ENCODE data around the gene ARRB1.

DNA sequence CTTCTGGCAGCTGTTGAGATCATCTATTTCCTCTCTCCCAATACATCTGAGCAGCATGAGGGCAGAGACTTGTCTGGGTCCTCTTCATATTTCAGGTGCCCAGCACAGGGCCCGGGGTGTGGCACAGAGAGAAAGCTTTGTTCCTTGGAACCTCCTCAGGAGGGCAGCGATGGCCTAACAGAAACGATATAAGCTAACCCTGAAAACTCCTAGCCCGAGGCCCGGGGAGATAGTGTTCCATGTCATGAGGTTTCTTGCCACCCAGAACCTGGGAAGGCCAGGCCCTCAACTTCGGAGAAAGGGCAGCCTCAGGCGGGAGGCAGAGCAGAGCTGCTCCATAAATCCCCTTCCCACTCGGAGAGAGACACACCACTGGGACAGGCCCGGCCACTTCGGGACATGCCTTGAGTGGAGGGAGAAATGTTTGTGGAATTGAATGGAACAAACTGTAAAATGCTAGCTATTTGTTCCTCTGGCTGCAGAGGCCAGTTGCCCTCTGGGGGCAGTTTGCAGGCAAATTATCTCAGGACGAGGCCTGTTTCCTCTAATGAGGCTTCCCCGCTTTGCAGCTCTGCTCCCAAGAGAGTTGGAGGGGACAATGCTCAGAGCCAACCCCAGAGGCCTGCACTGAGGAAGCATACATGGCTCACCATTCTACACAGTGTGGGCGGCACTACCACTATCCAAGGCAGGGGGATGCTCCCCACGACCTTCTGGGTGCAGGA lies 11.6 kb downstream of the ARRB1 start:
- no peak for TF ChIP-seq EZH2 (IDR thresholded peaks at IDR 0.05; ENCODE audit: borderline replicate concordance, low read length)
- TF ChIP-seq, protein P1, sequence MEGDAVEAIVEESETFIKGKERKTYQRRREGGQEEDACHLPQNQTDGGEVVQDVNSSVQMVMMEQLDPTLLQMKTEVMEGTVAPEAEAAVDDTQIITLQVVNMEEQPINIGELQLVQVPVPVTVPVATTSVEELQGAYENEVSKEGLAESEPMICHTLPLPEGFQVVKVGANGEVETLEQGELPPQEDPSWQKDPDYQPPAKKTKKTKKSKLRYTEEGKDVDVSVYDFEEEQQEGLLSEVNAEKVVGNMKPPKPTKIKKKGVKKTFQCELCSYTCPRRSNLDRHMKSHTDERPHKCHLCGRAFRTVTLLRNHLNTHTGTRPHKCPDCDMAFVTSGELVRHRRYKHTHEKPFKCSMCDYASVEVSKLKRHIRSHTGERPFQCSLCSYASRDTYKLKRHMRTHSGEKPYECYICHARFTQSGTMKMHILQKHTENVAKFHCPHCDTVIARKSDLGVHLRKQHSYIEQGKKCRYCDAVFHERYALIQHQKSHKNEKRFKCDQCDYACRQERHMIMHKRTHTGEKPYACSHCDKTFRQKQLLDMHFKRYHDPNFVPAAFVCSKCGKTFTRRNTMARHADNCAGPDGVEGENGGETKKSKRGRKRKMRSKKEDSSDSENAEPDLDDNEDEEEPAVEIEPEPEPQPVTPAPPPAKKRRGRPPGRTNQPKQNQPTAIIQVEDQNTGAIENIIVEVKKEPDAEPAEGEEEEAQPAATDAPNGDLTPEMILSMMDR (conservative IDR thresholded peaks at IDR 0.05 in 1 of 2, IDR thresholded peaks at IDR 0.05 in 1 of 2; ENCODE audit: extremely low read depth in 1 of 2, insufficient read depth in 1 of 2, low read depth in 1 of 2, low read length in 2 of 2) = no peak
